ENCODE results near the gene UPF3A.

UPF3A gene

GRCh38 chr13:114264886-114265611 is 16.4 kb upstream of the UPF3A start:
- no peak for DNase-seq

DNA sequence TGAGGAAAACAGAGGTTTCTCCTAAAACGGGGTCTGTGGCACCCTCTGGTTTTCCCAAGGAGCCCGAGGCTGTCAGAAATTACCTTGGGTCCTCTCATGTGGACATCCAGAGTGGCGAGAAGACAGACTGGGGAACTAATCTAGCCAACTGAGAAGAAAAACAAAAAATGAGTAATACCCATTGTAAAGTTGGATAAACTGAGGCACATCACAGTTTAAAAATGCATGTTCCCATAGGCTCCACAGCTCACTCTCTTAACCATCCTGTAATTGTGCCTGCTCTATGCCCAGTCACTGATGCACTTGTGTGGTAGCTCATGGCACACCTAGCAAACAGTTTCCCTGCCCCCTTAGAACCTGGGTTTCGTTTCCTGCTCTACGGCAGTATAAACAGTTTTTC is 15.2 kb upstream of the UPF3A start:
- DNase-seq = no peak

DNA sequence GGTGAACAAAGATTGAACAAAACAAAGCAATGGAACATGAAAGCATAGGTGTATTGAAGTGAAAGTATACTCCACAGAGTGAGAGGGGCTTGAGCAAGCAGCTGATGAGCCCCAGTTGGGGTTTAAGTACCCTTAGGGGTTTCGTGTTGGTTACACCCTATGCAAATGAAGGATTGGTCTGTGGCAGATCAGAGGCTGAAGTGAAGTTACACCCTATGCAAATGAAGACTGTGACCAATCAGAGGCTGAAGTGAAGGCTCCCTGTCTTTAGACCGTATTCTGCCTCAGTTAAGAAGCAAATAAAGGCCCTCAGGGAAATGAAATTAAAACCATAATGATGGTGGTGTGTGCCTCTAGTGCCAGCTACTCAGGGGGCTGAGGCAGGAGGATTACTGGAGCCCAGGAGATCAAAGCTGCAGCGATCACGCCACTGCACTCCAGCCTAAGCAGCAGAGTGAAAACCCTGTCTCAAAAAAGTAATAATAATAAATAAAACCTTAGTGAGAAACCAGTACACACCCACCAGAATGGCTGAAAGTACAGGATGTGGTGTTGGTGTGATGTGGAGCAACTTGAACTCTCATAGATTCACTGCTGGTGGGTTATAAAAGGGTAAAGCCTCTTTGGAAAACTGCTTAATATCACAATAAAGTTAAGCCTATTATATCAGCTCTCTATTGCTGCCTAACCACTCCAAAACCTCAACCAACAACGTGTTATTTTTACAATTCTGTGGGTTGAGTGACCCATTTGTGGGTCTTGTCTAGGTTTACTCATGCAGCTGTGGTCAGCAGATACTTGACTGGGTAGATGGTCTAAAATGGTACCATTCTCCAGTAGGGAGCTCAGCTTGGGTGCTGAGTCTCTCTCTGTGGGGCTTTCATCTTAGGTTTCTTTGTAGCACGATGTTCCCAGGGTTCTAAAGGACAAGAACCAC is 12.8 kb upstream of the UPF3A start:
- DNase-seq = peak; percentile 46

- no peak for DNase-seq
Observed at GRCh38 chr13:114269281-114269770, 12.1 kb upstream of the UPF3A start.

DNA sequence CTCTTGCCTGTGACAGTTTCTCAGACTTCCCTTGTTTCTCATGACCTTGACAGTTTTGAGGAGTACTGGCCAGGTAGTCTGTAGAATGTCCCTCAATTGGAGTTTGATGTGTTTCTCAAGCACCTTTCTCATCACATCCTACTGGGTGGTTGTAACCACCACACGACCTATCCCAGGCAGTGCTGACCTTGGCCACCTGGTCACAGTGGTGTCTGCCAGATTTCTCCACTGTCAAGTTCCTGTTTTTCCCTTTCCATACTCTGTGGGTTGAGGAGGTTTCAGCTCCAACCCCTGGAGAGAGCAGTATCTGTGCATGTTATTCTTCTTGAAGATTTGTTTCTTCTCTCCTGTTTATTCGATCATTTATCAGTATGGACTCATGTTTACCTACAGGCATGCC is 8.4 kb upstream of the UPF3A start:
- no peak for DNase-seq

DNA sequence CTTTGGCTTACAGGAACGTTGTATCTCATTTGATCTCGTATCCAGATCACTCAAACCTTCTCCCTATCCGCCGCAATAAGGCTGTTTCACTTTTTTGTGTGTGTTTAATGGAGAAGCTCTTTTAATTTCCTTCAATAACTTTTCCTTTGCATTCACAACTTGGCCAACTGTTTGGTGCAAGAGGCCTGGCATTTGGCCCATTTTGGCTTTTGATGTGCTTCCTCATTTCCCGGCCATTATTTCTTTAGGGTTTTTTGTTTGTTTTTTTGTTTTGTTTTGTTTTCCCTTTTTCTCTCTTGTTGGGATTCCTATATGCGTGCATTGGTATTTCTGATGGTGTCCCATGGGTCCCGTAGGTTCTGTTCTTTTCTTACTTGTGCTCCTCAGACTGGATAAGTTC is 6.1 kb upstream of the UPF3A start:
- DNase-seq = no peak

DNA sequence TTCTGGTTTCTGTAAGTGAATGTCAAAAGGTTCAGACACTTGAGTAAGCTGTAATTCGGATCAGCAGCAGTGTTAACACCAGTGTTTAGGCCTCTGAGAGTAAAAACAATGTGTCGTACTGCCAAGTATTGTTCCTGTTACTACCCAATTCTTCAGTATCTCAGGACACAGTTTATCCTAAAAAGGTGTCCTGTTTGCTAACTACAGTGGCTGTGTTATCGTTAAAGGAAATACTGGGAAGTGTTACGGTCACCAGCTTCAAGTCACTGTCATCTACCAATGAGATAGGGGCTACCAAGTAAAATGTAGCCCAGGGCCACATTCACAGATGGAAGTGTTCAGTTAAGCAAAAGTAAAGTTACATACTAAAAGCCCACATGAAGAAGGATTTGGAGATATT is 2.3 kb upstream of the UPF3A start:
- DNase-seq = no peak

GRCh38 chr13:114279758-114280355 is 1.5 kb upstream of the UPF3A start:
- no peak for DNase-seq

DNA sequence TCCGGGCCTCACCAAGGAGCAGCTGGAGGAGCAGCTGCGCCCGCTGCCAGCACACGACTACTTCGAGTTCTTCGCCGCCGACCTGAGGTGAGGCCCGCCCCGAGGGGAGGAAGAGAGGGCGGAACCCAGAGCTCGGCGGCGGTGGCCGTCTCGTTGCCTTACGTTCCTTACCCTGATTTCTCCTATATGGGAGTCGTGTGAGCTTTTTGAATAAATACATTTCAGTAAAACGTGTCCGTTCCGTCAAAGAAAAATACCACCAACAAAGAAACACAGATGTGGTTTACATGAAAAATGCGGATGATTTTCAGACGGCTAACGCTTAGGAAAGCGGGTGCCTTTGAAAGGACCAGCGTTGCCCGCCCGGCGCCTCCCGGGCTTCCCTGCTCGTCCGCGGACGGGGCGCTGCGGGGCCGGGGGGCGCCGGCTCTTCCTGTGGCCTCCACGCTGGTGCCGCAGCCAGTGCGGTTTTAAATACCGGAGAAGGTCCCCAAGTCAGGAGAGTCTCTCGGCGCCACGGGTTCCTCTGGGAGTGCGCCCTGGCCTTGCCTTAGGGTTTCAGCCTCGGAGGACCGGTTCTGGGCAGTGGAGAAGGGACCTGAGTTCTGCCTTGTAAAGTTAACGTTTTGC is 755 bp downstream of the UPF3A start:
- DNase-seq = no peak

DNA sequence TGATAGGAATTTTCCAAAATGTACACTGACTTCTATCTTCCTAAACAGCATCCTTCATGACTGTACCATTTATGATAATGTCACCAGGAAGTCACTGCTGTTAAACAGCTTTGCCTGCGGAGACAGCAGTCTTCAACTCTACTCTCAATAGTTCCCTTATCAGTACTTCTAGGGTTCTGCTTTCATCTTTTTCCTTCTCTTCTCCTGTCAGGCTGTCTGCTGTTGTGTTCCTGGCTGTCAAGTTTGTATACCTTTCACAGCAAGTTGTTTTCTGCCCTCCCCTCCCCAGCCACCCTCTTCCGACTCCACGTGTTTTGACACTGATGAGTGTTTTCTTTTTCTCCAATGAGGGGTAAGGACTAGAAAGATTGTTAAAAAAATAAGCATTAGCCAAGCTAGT is 2.2 kb downstream of the UPF3A start:
- no peak for DNase-seq

GRCh38 chr13:114284680-114285079 is 3.3 kb downstream of the UPF3A start:
- no peak for DNase-seq

DNA sequence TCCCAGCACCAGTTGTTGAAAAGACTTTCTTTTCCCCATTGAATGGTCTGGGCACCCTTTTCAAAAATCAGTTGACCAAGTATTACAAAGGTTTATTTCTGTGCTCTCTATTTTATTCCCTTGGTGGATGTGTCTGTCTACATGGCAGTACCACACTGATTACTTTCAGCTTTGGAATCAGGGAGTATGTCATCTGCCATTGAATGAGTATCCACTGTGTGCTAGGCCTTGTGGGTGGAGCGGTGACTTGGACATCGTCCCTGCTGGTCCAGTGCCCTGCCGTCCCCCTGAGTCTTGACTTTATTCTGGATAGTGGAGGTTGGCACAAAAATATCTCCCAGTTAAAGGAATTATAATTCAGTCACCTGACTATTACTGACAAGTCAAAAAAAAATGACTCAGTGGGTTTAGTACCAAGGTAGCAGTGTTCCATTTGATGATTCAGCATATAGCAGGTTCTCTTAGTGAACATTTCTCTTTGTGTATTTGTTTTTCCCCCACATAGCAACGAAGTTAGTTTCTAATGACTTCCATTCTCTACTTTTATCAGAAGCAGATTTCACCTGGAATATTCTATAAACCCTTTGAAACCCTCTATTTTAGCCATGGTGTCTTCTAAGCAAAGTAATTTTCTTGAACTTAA is 3.9 kb downstream of the UPF3A start:
- DNase-seq = no peak

GRCh38 chr13:114286808-114287207 is 5.4 kb downstream of the UPF3A start:
- DNase-seq = no peak

- no peak for DNase-seq
Observed at GRCh38 chr13:114288157-114288591, 6.8 kb downstream of the UPF3A start.

DNA sequence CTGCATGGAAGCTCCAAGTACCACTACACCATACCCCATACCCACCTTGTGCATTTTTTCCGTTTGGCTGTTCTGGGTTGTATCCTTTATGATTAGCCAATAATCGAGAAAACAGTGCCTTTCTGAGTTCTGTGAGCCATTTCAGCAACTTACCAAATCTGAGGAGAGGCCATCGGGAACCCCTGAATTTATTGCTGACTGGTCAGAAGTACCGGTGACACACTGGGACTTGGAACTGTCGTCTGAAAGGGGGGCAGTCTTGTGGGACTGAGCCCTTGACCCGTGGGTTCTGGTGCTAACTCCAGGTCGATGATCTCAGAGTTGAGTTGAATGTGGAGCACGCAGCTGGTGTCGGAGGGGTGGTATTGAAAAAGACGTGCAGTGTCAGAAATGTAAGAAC is 15.0 kb downstream of the UPF3A start:
- no peak for DNase-seq

DNA sequence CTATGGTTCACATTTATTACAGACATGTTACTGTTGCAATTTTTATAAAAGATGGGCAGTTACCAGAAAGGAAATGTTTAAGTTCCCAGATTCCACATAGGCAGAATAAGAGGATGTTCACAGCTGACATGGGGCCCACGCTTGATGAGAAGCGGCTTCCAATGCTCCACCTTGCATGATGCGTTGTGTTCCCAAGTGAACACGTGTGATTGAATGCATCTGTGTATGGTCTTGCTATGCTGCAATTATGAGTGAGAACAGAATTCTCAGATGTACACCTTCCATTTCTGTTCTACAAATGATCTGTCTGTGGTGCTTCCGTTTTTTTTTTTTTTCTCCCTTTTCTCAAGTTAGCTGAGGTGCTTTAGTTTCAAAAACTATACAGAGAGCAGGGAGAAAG is 15.5 kb downstream of the UPF3A start:
- DNase-seq = no peak

GRCh38 chr13:114298866-114299265 is 17.5 kb downstream of the UPF3A start:
- DNase-seq = no peak

DNA sequence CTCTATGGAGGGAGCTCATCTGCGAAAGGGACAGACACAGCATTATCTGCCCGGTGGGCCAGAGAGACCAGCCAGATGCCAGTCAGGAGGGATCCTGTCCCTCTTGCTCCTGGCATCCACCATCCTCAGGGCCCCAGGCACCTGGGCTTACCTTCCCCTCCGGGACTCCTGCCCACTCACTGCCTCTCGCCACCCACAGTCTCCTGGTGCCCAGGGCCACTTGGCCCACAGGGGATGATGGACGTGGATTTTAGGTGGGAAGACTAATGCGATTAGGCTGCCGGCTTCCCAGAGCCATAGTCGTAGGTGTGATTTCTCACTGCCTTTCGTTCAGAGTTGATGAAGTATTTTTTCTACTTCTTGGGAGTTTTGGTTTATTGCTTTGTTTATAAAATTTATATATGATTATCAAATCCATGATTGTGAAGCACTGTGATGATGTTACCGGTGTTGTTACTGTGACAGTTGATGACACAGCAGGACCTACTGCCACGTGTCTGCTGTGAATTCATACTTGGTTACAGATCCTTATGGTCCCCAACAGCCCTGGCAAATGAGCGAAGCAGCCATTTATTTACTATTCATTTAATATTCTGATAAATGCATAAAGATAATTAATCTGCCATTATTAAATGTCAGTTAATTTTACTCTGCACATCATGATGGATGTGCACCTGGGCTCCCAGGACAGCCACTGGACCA is 18.4 kb downstream of the UPF3A start:
- no peak for DNase-seq

- DNase-seq = no peak
Observed at GRCh38 chr13:114303700-114304327, 22.4 kb downstream of the UPF3A start.

DNA sequence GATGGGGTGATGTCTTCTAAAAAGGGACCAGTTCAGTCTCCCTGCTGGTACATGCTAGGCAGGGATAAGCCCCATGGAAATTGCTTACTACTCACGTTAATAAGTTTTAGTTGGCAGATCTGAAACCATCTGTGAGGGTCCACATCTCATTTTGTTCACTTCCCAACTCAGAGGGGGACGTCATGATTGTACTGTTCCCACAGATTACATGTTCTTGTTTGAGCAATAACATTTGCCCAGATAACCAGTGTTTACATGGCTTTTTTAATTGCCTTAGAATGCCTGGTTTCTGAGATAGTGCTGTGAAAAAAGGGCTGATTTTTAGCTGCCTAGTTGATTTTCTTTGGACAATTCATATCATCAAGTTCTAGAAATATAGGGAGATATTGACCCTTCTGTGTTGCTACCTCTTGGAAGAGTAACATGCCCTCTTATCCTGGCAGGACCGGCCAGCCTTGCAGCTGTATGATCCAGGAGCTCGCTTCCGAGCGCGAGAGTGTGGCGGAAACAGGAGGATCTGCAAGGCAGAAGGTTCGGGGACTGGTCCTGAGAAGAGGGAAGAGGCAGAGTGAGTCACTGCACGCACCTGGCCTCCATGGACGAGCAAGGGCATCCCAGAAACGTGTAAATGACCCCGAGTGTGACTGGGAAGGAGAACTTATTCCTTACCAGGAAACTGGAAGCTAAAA is 23.1 kb downstream of the UPF3A start:
- no peak for DNase-seq

DNA sequence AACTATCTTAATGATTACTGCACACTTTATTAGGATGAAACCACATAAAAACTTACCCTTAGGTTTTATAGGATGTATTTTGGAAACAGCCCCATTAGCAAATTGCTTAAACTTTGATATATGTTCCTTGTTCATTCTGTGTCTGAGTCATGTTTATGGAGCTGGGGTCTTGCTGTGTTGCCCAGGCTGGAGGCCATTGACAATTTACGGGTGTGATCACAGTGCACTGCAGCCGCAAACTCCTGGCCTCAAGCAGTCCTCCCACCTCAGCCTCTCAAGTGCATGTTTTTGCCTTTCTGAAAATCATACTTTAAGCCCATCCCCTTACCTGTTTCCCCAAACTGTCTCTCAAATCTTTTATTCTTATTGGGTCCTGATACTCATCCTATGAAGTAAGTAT is 27.7 kb downstream of the UPF3A start:
- DNase-seq = no peak

All from CD4-positive, alpha-beta T cell treated with Interleukin-17A for 1 hour (primary cell).